ENCODE measurements around the gene VPS50.

DNA sequence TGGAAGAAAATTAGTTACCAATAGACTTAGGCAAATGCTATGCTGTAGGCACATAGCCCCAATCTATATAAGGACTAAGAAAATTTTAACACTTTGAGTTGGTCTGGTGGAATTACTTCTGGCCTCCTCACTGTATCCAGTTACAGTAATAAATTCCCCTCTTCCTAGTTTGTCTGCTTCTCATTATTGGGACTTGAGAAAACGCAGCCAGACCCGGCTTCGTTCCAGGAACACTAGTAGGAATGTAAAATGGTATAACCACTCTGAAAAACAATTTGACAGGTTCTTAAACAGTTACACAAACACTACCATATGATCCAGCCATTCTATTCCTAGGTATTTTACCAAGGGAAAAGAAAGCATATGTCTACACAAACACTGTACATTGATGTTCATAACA, 150.2 kb downstream of the VPS50 start:
- TF ChIP-seq, protein P1, sequence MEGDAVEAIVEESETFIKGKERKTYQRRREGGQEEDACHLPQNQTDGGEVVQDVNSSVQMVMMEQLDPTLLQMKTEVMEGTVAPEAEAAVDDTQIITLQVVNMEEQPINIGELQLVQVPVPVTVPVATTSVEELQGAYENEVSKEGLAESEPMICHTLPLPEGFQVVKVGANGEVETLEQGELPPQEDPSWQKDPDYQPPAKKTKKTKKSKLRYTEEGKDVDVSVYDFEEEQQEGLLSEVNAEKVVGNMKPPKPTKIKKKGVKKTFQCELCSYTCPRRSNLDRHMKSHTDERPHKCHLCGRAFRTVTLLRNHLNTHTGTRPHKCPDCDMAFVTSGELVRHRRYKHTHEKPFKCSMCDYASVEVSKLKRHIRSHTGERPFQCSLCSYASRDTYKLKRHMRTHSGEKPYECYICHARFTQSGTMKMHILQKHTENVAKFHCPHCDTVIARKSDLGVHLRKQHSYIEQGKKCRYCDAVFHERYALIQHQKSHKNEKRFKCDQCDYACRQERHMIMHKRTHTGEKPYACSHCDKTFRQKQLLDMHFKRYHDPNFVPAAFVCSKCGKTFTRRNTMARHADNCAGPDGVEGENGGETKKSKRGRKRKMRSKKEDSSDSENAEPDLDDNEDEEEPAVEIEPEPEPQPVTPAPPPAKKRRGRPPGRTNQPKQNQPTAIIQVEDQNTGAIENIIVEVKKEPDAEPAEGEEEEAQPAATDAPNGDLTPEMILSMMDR (IDR thresholded peaks at IDR 0.05) = no peak
- no peak for TF ChIP-seq POLR2A (IDR thresholded peaks at IDR 0.05)
